HG02870 (cell line): ENCODE measurements around the gene RNF168.
"Not testable (repeated sequence)": the region's sequence is repeated elsewhere in the genome, so short reads cannot be mapped to it uniquely, and the experiment has no call there.

ENCODE experiments used
- ATAC-seq: cut with Tn5 transposase; IDR thresholded peaks from one replicate; pipeline ENCODE4 v1.9.1; 2021; ENCODE audit warnings: mild to moderate bottlenecking, moderate library complexity; ENCODE audit not compliant: unreplicated experiment

The RNF168 gene

DNA sequence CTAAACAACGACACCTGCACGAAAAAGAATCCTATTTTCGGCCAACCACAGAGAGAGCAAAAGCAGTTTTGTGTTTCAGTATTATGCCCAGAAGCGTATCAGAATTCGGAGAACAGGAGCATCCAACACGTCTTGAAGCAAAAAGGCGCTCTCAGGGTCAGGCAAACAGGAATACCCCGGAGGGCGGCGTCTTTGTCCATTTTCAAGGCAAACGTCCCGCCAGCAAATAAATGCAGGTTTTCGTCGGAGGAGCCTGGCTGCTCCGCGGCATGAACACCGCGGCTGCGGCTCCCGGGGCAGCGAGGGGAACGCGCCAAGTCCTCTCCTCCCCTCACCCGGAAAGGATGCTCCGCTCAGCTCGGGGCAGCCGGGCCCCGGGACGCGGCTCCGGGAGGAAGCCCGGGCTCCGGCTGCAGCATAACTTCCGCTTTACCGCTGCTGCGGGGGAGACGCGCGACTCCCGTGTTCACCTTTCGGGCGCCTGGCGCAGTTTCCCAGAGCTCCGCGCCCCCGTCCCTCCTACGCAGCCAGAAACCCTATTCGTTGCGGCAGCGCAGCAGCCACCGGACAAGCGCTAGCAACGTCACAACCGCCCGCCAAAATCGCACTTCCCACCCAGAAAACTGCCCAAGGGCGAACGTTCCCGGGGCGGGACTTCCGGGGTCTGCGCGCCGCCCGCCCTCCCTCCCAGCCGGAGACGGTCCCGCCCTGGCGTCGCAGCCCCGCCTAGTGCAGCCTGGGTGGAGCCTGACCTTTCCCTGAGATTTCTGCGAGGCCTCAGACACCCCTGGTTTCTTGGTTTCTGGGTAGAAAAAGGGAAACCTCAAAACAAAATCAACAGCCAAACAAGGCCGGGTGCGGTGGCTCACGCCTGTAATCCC is at the start of gene RNF168:
Gene RNF168 (minus strand): TSS at position 573 of the 881 bp plus-strand sequence. CDS start 595 bp downstream, outside the sequence.
- ATAC-seq: peak; percentile 78

DNA sequence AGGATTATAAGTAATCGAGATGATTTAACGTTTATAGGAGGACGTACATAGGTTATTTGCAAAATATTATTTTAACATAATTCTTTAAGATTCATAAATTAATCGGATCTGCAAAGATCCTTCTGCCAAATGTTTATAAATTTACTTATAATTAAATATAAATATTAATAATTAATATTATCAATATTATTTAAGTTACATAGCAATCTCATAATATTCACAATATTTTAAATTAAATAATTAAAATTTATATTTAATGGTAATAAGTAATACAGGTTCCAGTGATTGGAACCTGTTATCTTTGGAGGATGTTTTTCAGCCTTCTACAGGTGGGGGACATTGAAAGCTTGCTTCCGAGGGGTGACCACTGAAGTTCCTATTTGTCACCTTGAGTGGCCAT is 48.7 kb upstream of the RNF168 start:
- no peak for ATAC-seq

GRCh38 chr3:196550172-196550571 is 46.6 kb upstream of the RNF168 start:
- ATAC-seq: not testable (repeated sequence)

- ATAC-seq: not testable (repeated sequence)
Measured at GRCh38 chr3:196549312-196549711, 45.7 kb upstream of the RNF168 start.

DNA sequence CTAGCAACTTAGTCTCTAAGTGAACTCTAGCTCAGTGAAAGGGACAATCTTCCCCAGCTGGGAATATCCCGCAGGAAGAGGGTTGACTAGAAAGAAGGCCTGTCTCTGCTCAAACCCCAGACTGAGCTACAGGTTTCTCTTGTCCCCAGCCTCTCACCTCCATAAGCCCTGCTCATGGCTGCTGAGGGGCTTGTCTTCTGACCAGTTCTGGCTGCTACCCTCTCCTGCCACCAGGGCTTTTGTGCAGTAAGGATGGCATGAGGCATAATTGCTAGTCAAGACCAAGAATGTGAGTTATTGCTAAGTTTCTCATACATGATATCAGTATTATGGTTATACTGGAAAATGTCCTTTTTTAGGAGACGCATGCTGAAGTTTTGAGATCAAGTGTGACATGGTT is 43.5 kb upstream of the RNF168 start:
- no peak for ATAC-seq

- no peak for ATAC-seq
Measured at GRCh38 chr3:196546537-196546936, 43.0 kb upstream of the RNF168 start.

DNA sequence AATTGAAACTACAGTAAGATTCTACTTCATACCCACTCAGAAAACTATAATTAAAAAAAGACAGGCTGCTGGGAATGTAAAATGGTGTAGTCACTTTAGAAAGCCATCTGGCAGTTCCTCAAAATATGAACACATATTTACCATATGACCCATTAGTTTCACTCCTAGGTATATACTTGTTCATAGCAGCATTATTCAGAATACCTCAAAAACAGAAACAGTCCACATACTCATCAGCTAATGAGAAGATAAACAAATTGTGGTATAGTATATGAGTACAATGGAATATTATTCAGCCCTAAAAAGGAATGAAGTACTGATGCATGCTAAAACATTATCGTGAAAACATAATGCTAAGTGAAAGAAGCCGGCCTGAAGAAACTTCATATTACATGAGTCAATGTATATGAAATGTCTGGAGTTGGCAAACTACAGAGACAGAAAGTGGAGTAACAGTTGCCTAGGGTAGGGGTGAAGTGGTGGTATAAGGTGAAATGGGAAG is 41.0 kb upstream of the RNF168 start:
- ATAC-seq: no peak

DNA sequence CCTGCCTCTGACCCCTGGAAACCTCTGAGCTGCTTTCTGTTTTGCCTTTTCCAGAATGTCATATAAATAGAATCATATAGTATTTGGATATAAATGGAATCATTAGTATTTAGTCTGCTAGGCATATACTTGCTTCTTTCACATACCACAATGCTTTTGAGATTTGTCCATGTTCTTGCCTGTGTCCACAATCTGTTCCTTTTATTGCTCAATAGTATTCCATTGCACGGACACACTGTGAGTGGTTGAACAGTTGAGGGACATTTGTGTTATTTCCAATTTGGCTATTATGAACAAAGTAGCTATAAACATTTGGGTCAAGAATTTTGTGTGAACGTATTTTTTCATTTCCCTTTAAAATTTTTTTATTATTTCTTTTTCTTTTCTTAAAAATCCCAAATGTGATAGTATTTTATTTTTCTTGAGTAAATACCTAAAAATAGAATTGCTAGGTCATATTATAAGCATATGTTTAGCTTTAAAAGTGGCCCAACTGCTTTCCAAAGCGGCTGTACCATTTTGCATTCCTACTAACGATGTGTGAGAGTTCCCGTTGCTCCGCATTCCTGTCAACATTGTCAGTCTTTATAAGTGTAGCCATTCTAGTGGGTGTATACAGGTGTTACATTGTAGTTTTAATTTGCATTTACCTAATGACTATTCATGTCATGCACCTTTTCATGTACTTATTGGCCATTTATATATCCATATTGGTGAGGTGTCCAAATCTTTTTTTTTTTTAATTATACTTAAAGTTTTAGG is 38.3 kb upstream of the RNF168 start:
- ATAC-seq: no peak

DNA sequence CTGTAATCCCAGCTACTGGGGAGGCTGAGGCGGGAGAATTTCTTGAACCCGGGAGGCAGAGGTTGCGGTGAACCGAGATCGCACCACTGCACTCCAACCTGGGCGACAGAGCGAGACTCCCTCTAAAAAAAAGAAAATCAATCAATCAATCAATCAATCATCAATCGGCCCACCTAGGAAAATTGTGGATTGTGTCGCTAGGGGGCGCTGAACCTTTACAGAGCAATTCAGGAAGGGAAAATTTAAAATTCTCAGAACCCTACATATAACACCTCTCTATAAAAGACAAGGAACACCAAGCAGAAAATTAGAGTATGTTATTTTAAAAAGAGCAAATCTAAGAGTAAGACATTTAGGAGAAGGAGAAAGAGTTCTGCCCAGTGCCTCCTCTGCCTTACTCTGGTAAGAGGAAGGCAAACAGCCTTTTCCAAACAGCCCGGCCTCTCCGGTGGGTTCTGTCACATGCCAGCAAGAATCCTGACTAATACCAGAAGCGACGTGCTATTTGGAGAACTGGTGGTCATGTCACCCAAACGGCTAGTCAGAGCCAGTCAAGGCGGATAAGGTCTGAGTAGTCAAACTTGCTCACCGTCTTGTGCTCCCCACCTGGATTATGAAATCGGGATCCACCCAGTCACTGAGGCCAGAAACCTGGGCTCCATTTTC is 33.9 kb upstream of the RNF168 start:
- ATAC-seq: no peak

- no peak for ATAC-seq
Measured at GRCh38 chr3:196533260-196533681, 29.7 kb upstream of the RNF168 start.

DNA sequence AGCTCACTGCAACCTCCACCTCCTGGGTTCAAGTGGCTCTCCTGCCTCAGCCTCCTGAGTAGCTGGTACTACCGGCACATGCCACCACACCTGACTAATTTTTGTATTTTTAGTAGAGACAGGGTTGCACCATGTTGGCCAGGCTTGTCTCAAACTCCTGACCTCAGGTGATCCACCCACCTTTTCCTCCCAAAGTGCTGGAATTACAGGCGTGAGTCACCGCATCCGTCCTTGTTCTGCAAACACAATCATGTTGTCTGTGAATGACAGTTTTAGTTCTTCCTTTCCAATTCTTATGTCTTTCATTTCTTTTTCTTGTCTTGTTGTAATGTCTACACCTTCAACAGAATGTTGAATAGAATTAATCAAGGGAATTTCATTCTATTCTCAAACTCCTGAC is 27.9 kb upstream of the RNF168 start:
- ATAC-seq: no peak

DNA sequence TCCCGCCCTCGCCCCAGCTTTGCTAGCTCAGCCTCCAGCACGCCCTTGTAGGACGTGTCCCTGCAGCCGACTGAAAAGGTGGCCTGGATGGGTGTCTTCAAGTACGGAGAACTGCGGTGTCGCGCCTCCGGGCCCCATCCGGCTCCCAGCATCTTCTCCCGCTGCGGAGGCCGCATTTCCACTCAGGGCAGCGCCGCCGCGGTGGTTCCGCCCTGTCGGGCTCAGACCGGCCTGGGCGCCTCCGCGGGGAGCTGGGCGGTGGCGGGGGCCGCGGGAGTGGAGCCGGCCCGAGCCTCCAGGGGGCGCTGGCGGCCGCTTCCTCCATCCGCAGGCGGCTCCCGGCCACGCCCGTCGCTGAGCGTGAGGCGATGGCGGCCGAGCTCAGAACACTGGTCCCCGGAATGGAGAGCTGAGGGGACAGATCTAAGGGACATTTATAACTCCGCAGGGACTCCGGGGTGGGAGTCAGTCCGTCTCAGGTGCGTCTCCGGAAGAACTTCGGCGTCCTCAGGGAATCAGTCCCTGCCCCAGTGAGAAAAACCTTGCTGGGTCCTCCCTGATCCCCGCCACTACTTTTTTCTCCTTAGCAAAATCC is 25.2 kb upstream of the RNF168 start:
- ATAC-seq: peak; percentile 59

- ATAC-seq: no peak
Measured at GRCh38 chr3:196525141-196525540, 21.6 kb upstream of the RNF168 start.

DNA sequence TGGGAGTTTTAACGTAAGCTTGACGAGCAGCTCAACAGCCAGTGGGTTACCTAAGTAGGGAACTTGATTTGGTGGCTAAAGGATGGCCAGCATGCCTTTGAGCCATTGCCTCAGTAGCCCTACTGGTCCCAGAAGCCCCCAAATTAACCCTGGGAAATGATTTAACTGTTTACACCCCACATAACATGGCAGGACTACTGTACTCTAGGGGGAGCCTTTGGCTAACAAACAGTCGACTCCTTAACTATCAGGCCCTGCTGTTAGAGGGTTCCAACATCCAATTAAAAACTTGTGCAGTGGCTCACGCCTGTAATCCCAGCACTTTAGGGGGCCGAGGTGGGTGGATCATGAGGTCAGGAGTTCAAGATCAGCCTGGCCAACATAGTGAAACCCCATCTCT is 21.0 kb upstream of the RNF168 start:
- no peak for ATAC-seq

GRCh38 chr3:196523841-196524240 is 20.3 kb upstream of the RNF168 start:
- ATAC-seq: no peak

- not testable (repeated sequence) for ATAC-seq
Measured at GRCh38 chr3:196521291-196521690, 17.7 kb upstream of the RNF168 start.

- no peak for ATAC-seq
Measured at GRCh38 chr3:196519718-196520082, 16.1 kb upstream of the RNF168 start.

GRCh38 chr3:196518966-196519717 is 15.6 kb upstream of the RNF168 start:
- no peak for ATAC-seq

DNA sequence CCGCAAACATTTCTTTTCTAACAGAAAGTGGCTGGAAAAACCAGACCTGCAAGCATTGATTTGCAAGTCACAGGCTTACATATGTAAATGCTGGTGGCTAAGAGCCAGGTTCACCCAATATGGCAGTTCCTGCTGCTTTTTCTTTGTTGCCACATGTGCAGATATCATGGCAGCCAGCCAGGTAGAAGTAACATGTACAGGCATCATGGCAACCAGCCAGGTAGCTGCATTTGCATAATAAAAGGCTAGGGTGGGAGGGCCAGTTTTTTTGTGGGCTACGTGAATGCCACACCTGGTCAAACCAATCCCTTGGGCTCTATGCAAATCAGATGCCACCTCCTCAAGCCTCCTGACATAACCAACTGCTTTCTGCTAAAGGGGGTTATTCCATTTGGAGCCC is 14.4 kb upstream of the RNF168 start:
- ATAC-seq: no peak

DNA sequence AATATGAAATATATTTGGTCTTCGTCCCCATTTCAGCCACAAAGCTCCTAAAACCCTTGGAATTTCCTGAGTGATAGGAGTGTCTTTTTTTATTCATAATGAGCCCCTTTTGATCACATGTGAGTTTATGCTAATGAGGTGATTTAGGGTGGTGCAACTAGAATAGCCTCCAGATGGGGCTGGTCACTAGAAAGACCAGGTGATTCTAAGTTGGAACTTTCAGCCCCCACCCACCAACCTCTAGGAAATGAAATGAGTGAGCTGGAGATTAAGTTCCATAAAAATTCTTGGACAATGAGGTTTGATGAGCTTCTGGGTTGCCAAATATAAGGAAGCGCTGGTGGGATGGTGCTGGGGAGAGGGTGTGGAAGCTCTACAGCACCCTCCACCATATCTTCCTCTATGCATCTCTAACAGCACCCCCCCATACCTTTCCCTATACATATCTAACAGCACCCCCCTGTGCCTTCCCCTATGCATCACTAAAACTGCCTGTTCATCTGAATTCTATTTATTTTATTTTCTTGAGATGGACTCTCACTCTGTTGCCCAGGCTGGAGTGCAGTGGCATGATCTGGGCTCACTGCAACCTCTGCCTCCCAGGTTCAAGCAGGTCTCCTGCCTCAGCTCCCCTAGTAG is 13.7 kb upstream of the RNF168 start:
- no peak for ATAC-seq
